HTR-8/SVneo (cell line): Measurements from ENCODE around the gene USO1.
"Not testable (repeated sequence)": the region's sequence is repeated elsewhere in the genome, so short reads cannot be mapped to it uniquely, and the experiment has no call there.

Source experiments
- DNase-seq: peaks from one replicate; pipeline ENCODE4 v3.0.0; 2011; ENCODE audit warnings: low spot score, mixed read lengths; ENCODE audit not compliant: insufficient read length
- FAIRE-seq: peaks from 2 replicates; lab custom pipeline; 2011; peaks lifted over from hg19 to GRCh38; lab: Jason Lieb, UNC

Gene USO1

DNA sequence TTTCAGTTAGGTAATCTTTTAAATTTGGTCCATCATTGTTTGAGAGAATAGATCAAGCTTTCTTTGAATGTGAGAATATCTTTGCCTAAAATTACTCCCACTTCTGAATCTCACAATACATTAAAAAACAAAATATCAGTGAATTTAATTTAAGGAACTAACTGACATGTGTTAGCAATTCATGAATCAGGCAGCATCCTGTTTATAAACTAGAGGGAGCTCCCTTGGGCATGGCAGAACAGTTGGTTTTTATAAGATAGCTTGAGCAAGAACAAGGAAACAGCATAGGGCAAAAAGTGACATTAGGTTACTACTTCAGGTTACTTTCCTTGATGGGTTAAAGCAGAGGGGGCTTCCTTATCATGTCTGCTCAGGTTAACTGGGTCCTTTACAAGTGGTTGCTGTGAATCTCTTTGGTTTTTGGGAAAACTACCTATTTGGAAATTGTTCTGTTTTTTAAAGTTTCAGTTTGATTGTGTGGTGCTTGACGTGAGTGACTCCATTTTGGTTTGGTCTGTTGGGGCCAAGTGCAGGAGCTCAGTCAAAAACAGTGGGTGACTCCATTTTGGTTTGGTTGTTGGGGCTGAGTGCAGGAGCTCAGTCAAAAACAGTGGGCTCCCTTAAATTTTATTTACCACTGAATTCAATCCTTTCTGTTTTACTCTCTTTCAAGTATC is 109.9 kb downstream of the USO1 start:
- DNase-seq (no peak), FAIRE-seq (no peak)

- FAIRE-seq (no peak), DNase-seq (no peak)
Measured at GRCh38 chr4:75834772-75835154, 110.4 kb downstream of the USO1 start.

- DNase-seq (no peak), FAIRE-seq (no peak)
Measured at GRCh38 chr4:75841641-75842520, 117.5 kb downstream of the USO1 start.

DNA sequence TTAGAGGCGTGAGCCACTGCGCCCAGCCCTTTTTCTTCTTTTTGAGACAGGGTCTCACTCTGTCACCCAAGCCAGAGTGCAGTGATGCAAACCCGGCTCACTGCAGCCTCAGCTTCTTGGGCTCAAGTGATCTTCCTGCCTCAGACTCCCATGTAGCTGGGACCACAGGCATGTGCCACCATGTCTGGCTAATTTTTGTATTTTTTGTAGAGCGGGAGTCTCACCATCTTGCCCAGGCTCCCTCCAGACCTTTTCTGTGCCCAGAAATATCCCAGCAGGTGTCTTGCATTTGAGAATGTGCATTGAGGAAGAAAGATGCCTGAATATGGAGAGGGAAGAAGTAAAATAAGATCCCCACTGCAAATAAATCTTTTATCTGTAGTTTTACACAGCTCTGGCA is 119.2 kb downstream of the USO1 start:
- FAIRE-seq (no peak), DNase-seq (no peak)

DNA sequence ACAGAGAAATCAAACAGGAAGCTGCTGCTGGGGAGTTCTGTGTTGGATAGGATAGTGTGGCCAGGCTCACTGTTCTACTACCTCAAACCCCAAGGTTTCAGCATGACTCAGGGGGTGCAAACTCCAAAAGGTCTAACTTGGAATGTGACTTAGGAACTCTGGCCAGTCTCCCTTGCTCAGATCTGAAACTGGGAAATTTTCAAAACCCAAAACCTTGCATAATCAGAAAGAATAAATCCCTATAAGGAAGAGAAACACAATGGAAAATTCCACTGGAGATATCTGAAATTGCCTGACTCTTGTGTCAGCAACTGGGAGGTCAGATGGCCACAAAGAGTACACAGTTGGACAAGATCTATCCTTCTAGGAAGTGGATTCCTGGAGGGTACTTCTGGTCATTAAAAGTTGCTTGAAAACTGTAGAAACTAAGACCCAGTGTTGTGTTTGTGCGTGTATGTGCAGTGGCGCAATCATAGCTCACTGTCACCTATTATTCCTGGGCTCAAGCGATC is 119.8 kb downstream of the USO1 start:
- no peak for FAIRE-seq
- DNase-seq: no peak

- FAIRE-seq (no peak), DNase-seq (no peak)
Measured at GRCh38 chr4:75845992-75846391, 121.6 kb downstream of the USO1 start.

- peak; percentile 67 for DNase-seq
- not testable (repeated sequence) for FAIRE-seq
Measured at GRCh38 chr4:75848171-75848760, 123.9 kb downstream of the USO1 start.

GRCh38 chr4:75848891-75849290 is 124.5 kb downstream of the USO1 start:
- FAIRE-seq (no peak), DNase-seq (no peak)

DNA sequence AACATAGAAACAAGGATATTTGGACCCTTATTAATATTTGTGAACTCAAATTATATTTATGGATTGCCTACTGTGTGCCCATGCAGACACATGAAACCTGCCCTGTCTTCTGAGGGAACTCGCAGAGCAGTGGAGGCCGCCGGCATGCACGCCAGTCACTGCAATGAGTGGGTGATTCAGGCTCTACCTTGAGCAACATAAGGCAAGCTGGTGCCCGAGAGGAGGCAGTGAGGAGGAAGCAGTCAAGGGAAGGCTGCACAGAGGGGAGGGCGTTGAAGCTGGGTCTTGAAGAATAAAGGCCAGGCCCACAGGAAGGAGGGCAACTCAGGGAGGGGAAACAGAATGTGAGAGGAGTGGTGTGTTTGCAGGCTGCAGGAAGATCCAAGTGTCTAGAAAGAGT is 125.1 kb downstream of the USO1 start:
- FAIRE-seq (no peak), DNase-seq (no peak)

DNA sequence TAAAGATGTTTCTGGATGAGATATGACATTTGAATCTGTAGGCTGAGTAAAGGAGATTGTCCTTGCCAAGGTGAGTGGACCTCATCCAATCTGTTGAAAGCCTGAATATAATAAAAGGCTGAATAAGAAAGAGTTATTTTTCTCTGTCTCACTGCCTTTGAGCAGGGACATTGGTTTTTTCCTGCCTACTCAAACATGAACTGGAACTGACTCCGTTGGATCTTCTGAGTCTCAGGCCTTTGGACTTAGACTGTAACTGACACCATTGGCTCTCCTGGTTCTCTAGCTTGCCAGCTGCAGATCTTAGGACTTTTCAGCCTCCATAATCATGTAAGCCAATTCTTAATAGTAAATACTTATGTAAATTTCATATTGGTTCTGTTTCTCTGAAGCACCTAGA is 134.3 kb downstream of the USO1 start:
- no peak for FAIRE-seq
- no peak for DNase-seq

GRCh38 chr4:75860606-75861005 is 136.2 kb downstream of the USO1 start:
- DNase-seq (no peak), FAIRE-seq (no peak)
